ENCODE measurements around the gene CMTM1. TPM values are rescaled to one million over a fixed set of nuclear protein-coding genes. Genes with fewer than 3 reads are reported as not detected.

The CMTM1 gene
- total RNA-seq, 1 experiment from 2014 or later = 5.8 TPM

GRCh38 chr16:66575060-66575459 lies 8.8 kb downstream of the CMTM1 start:
- Histone ChIP-seq H3K27ac (ENCODE audit: low read length) (no peak overlapping the region), H3K4me3 (ENCODE audit: low read length) (no peak overlapping the region), H3K9me2 (replicated peaks; ENCODE audit: insufficient read depth, low read length) (no peaks in the 10 kb centered on the region), H3K79me2 (ENCODE audit: low read length) (no peaks in the 10 kb centered on the region), H3K4me1 (ENCODE audit: low read length) (no peaks in the 10 kb centered on the region), H3K9me3 (ENCODE audit: low read length) (no peaks in the 10 kb centered on the region), H3K36me3 (ENCODE audit: insufficient read depth, low read length) (no peaks in the 10 kb centered on the region), H2AFZ (ENCODE audit: low read length) (no peak overlapping the region), H3K4me2 (ENCODE audit: low read depth, low read length, poor library complexity, severe bottlenecking) (no peak overlapping the region), H3K27me3 (ENCODE audit: low read length) (no peaks in the 10 kb centered on the region), H4K20me1 (ENCODE audit: insufficient read depth, low read depth, low read length) (no peaks in the 10 kb centered on the region), H3K9ac (ENCODE audit: low read length) (no peak overlapping the region)
- no peak for DNase-seq

- Histone ChIP-seq H3K4me3 (ENCODE audit: low read length) (no peak overlapping the region), H3K79me2 (ENCODE audit: low read length) (no peaks in the 10 kb centered on the region), H3K9ac (ENCODE audit: low read length) (no peak overlapping the region), H3K27ac (ENCODE audit: low read length) (no peak overlapping the region), H3K36me3 (ENCODE audit: insufficient read depth, low read length) (no peaks in the 10 kb centered on the region), H3K9me2 (replicated peaks; ENCODE audit: insufficient read depth, low read length) (no peaks in the 10 kb centered on the region), H3K4me1 (ENCODE audit: low read length) (no peaks in the 10 kb centered on the region), H3K9me3 (ENCODE audit: low read length) (no peaks in the 10 kb centered on the region), H3K27me3 (ENCODE audit: low read length) (no peaks in the 10 kb centered on the region), H4K20me1 (ENCODE audit: insufficient read depth, low read depth, low read length) (no peaks in the 10 kb centered on the region), H2AFZ (ENCODE audit: low read length) (no peak overlapping the region), H3K4me2 (ENCODE audit: low read depth, low read length, poor library complexity, severe bottlenecking) (no peak overlapping the region)
- DNase-seq = no peak
These were observed 10.1 kb downstream of the CMTM1 start for GRCh38 chr16:66576296-66576695.

GRCh38 chr16:66578651-66579531 lies 12.7 kb downstream of the CMTM1 start, which contains the start of gene CMTM2:
TSS of gene CMTM2 (plus strand) at chr16:66579463. CDS start at chr16:66579608, 145 bp downstream.
- H2AFZ ChIP-seq (ENCODE audit: low read length) = no peak within 1 kb of the TSS
- H3K4me3 ChIP-seq (ENCODE audit: low read length) = no peak within 1 kb of the TSS
- no peaks in the 10 kb centered on the region for H3K9me2 ChIP-seq (replicated peaks; ENCODE audit: insufficient read depth, low read length)
- H3K36me3 ChIP-seq (ENCODE audit: insufficient read depth, low read length) = no peaks in the 10 kb centered on the region
- no peaks in the 10 kb centered on the region for H4K20me1 ChIP-seq (ENCODE audit: insufficient read depth, low read depth, low read length)
- H3K27ac ChIP-seq (ENCODE audit: low read length) = no peak within 1 kb of the TSS
- H3K4me1 ChIP-seq (ENCODE audit: low read length) = no peaks in the 10 kb centered on the region
- no peak within 1 kb of the TSS for H3K9ac ChIP-seq (ENCODE audit: low read length)
- no peak for DNase-seq
- H3K79me2 ChIP-seq (ENCODE audit: low read length) = no peaks in the 10 kb centered on the region
- no peak within 1 kb of the TSS for H3K4me2 ChIP-seq (ENCODE audit: low read depth, low read length, poor library complexity, severe bottlenecking)
- no peaks in the 10 kb centered on the region for H3K9me3 ChIP-seq (ENCODE audit: low read length)
- no peaks in the 10 kb centered on the region for H3K27me3 ChIP-seq (ENCODE audit: low read length)

- H2AFZ ChIP-seq (ENCODE audit: low read length) = no peak overlapping the region
- no peak overlapping the region for H3K9ac ChIP-seq (ENCODE audit: low read length)
- no peaks in the 10 kb centered on the region for H3K4me1 ChIP-seq (ENCODE audit: low read length)
- no peak overlapping the region for H3K4me2 ChIP-seq (ENCODE audit: low read depth, low read length, poor library complexity, severe bottlenecking)
- no peak for DNase-seq
- H4K20me1 ChIP-seq (ENCODE audit: insufficient read depth, low read depth, low read length) = no peaks in the 10 kb centered on the region
- H3K79me2 ChIP-seq (ENCODE audit: low read length) = no peaks in the 10 kb centered on the region
- no peaks in the 10 kb centered on the region for H3K9me3 ChIP-seq (ENCODE audit: low read length)
- H3K4me3 ChIP-seq (ENCODE audit: low read length) = no peak overlapping the region
- H3K9me2 ChIP-seq (replicated peaks; ENCODE audit: insufficient read depth, low read length) = no peaks in the 10 kb centered on the region
- H3K36me3 ChIP-seq (ENCODE audit: insufficient read depth, low read length) = no peaks in the 10 kb centered on the region
- no peak overlapping the region for H3K27ac ChIP-seq (ENCODE audit: low read length)
- no peaks in the 10 kb centered on the region for H3K27me3 ChIP-seq (ENCODE audit: low read length)
These were observed 14.5 kb downstream of the CMTM1 start for GRCh38 chr16:66580605-66581209.

- Histone ChIP-seq H3K4me1 (ENCODE audit: low read length) (no peaks in the 10 kb centered on the region), H3K4me2 (ENCODE audit: low read depth, low read length, poor library complexity, severe bottlenecking) (no peak overlapping the region), H4K20me1 (ENCODE audit: insufficient read depth, low read depth, low read length) (no peaks in the 10 kb centered on the region)
These were observed 15.2 kb downstream of the CMTM1 start for GRCh38 chr16:66581246-66581952.

GRCh38 chr16:66585481-66586239 lies 19.4 kb downstream of the CMTM1 start:
- no peak for DNase-seq
- Histone ChIP-seq H3K9me2 (replicated peaks; ENCODE audit: insufficient read depth, low read length) (no peaks in the 10 kb centered on the region), H3K4me1 (ENCODE audit: low read length) (peaks cover 5% of the 10 kb centered on the region; the same call in 1 of the 2 replicates), H3K27ac (ENCODE audit: low read length) (no peak overlapping the region), H3K9ac (ENCODE audit: low read length) (no peak overlapping the region), H3K4me2 (ENCODE audit: low read depth, low read length, poor library complexity, severe bottlenecking) (no peak overlapping the region), H3K9me3 (ENCODE audit: low read length) (no peaks in the 10 kb centered on the region), H3K79me2 (ENCODE audit: low read length) (no peaks in the 10 kb centered on the region), H3K36me3 (ENCODE audit: insufficient read depth, low read length) (no peaks in the 10 kb centered on the region), H4K20me1 (ENCODE audit: insufficient read depth, low read depth, low read length) (0 out of 2 replicates have a peak, but pooled peaks cover 5% of the 10 kb centered on the region), H3K4me3 (ENCODE audit: low read length) (no peak overlapping the region), H3K27me3 (ENCODE audit: low read length) (no peaks in the 10 kb centered on the region), H2AFZ (ENCODE audit: low read length) (no peak overlapping the region)

More at GRCh38 chr16:66581246-66581952, 15.2 kb downstream of the CMTM1 start:
- Histone ChIP-seq H3K9me3 (ENCODE audit: low read length) (no peaks in the 10 kb centered on the region), H3K9me2 (replicated peaks; ENCODE audit: insufficient read depth, low read length) (no peaks in the 10 kb centered on the region), H3K9ac (ENCODE audit: low read length) (no peak overlapping the region), H3K4me3 (ENCODE audit: low read length) (no peak overlapping the region), H3K27ac (ENCODE audit: low read length) (no peak overlapping the region), H2AFZ (ENCODE audit: low read length) (no peak overlapping the region), H3K36me3 (ENCODE audit: insufficient read depth, low read length) (no peaks in the 10 kb centered on the region), H3K27me3 (ENCODE audit: low read length) (no peaks in the 10 kb centered on the region), H3K79me2 (ENCODE audit: low read length) (no peaks in the 10 kb centered on the region)
- DNase-seq = no peak

- no peak for DNase-seq
- H3K9me2 ChIP-seq (replicated peaks; ENCODE audit: insufficient read depth, low read length) = no peaks in the 10 kb centered on the region
- H3K4me3 ChIP-seq (ENCODE audit: low read length) = no peak overlapping the region
- no peaks in the 10 kb centered on the region for H3K79me2 ChIP-seq (ENCODE audit: low read length)
- no peak overlapping the region for H3K9ac ChIP-seq (ENCODE audit: low read length)
- no peaks in the 10 kb centered on the region for H3K36me3 ChIP-seq (ENCODE audit: insufficient read depth, low read length)
- H3K27me3 ChIP-seq (ENCODE audit: low read length) = no peaks in the 10 kb centered on the region
- peaks cover 6% of the 10 kb centered on the region; the same call in 1 of the 2 replicates for H3K4me1 ChIP-seq (ENCODE audit: low read length)
- H3K4me2 ChIP-seq (ENCODE audit: low read depth, low read length, poor library complexity, severe bottlenecking) = no peak overlapping the region
- no peak overlapping the region for H3K27ac ChIP-seq (ENCODE audit: low read length)
- no peaks in the 10 kb centered on the region for H3K9me3 ChIP-seq (ENCODE audit: low read length)
- H4K20me1 ChIP-seq (ENCODE audit: insufficient read depth, low read depth, low read length) = 0 out of 2 replicates have a peak, but pooled peaks cover 5% of the 10 kb centered on the region
- H2AFZ ChIP-seq (ENCODE audit: low read length) = no peak overlapping the region
These were observed 21.8 kb downstream of the CMTM1 start for GRCh38 chr16:66587881-66588600.
